ENCODE measurements around the gene MYOG. TPM values are rescaled to one million over a fixed set of nuclear protein-coding genes. Genes with fewer than 3 reads are reported as not detected.

MYOG gene
- total RNA-seq, 4 donors from 2014 or later: not detected

DNA sequence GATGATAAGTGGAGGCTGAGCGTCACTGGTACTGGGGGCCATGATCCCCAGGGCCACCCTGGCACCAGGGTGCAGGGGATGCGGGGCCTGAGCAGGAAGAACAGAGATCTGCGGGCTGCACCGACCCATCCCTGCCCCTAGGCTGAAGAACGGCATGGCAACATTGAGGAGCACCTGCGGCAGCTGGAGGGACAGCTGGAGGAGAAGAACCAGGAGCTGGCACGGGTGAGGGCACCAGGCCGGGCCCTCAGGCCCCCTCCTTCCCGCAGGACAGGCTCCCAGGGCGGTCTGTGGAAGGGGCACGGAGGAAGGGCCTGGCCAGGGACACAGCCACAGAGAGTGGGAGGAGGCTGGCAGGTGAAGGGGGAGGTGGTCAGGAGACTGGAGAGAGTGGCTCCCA is 37.7 kb downstream of the MYOG start:
- H3K27ac ChIP-seq: no peak overlapping the region
- TF ChIP-seq, protein P1, sequence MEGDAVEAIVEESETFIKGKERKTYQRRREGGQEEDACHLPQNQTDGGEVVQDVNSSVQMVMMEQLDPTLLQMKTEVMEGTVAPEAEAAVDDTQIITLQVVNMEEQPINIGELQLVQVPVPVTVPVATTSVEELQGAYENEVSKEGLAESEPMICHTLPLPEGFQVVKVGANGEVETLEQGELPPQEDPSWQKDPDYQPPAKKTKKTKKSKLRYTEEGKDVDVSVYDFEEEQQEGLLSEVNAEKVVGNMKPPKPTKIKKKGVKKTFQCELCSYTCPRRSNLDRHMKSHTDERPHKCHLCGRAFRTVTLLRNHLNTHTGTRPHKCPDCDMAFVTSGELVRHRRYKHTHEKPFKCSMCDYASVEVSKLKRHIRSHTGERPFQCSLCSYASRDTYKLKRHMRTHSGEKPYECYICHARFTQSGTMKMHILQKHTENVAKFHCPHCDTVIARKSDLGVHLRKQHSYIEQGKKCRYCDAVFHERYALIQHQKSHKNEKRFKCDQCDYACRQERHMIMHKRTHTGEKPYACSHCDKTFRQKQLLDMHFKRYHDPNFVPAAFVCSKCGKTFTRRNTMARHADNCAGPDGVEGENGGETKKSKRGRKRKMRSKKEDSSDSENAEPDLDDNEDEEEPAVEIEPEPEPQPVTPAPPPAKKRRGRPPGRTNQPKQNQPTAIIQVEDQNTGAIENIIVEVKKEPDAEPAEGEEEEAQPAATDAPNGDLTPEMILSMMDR (IDR thresholded peaks at IDR 0.05): no peak
- no peak for TF ChIP-seq POLR2A (IDR thresholded peaks at IDR 0.05)
- DNase-seq: peak in 1 of 3 donors; percentile 38
- H3K4me1 ChIP-seq: no peaks in the 10 kb centered on the region
- no peak overlapping the region for H3K4me3 ChIP-seq
- H3K27me3 ChIP-seq: no peaks in the 10 kb centered on the region
- H3K9me3 ChIP-seq: no peaks in the 10 kb centered on the region
- no peaks in the 10 kb centered on the region for H3K36me3 ChIP-seq

DNA sequence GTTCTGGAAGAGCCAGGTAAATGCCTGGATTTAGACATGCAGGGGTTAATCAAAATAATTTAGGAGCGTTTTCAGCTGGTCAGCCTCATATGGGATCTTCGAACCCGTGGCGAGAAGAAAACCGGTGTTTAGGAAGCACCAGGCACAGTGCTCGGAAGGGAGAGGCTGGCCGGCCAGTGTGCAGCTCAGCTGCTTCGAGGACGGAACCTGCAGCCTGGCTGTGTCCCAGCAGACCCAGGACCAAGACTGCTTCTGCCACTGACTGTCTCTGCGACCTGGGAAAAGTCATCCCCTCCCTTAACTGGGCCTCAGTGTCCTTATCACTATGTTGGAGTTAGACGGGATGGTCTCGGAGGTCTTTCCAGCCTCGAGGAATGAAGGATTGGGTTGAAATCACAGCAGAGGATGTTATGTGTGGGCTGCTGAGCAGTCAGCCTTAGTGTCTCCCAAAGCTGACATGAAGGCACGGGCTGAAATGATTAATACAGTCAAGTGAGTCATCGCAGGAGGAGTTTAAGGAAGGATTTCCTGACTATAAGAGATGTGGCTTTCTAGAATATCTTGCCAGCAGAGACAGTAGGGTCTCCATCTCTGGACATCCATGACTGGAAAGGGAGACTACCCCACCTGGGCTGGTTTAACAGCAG is 38.7 kb downstream of the MYOG start:
- Histone ChIP-seq H3K4me1 (no peaks in the 10 kb centered on the region), H3K4me3 (no peak overlapping the region), H3K27me3 (no peaks in the 10 kb centered on the region), H3K9me3 (no peaks in the 10 kb centered on the region), H3K36me3 (no peaks in the 10 kb centered on the region), H3K27ac (no peak overlapping the region)
- DNase-seq: peak in 1 of 3 donors; percentile 44
- TF ChIP-seq, protein P1 (IDR thresholded peaks at IDR 0.05): no peak
- no peak for TF ChIP-seq POLR2A (IDR thresholded peaks at IDR 0.05)

GRCh38 chr1:203045821-203046594 is 39.8 kb downstream of the MYOG start:
- no peak for TF ChIP-seq POLR2A (IDR thresholded peaks at IDR 0.05)
- TF ChIP-seq, protein P1 (IDR thresholded peaks at IDR 0.05): no peak
- H3K4me1 ChIP-seq: no peaks in the 10 kb centered on the region
- H3K4me3 ChIP-seq: no peak overlapping the region
- peak in 1 of 3 donors; percentile 45 for DNase-seq
- H3K36me3 ChIP-seq: no peaks in the 10 kb centered on the region
- no peaks in the 10 kb centered on the region for H3K27me3 ChIP-seq
- no peak overlapping the region for H3K27ac ChIP-seq
- no peaks in the 10 kb centered on the region for H3K9me3 ChIP-seq

- no peaks in the 10 kb centered on the region for H3K9me3 ChIP-seq
- TF ChIP-seq POLR2A (IDR thresholded peaks at IDR 0.05): no peak
- TF ChIP-seq, protein P1 (IDR thresholded peaks at IDR 0.05): no peak
- no peaks in the 10 kb centered on the region for H3K36me3 ChIP-seq
- no peak overlapping the region for H3K4me3 ChIP-seq
- H3K4me1 ChIP-seq: no peaks in the 10 kb centered on the region
- no peaks in the 10 kb centered on the region for H3K27me3 ChIP-seq
- no peak overlapping the region for H3K27ac ChIP-seq
- DNase-seq: peak in 1 of 3 donors; percentile 29
Observed at GRCh38 chr1:203045336-203045735, 40.5 kb downstream of the MYOG start.

GRCh38 chr1:203044546-203045250 is 41.1 kb downstream of the MYOG start:
- H3K4me3 ChIP-seq: no peak overlapping the region
- no peaks in the 10 kb centered on the region for H3K27me3 ChIP-seq
- TF ChIP-seq, protein P1 (IDR thresholded peaks at IDR 0.05): no peak
- TF ChIP-seq POLR2A (IDR thresholded peaks at IDR 0.05): no peak
- no peaks in the 10 kb centered on the region for H3K4me1 ChIP-seq
- no peaks in the 10 kb centered on the region for H3K9me3 ChIP-seq
- peak in 1 of 3 donors; percentile 13 for DNase-seq
- H3K27ac ChIP-seq: no peak overlapping the region
- no peaks in the 10 kb centered on the region for H3K36me3 ChIP-seq
